ENCODE measurements around the gene SLC29A3.
"Not testable (repeated sequence)": the region's sequence is repeated elsewhere in the genome, so short reads cannot be mapped to it uniquely, and the experiment has no call there.

The SLC29A3 gene

DNA sequence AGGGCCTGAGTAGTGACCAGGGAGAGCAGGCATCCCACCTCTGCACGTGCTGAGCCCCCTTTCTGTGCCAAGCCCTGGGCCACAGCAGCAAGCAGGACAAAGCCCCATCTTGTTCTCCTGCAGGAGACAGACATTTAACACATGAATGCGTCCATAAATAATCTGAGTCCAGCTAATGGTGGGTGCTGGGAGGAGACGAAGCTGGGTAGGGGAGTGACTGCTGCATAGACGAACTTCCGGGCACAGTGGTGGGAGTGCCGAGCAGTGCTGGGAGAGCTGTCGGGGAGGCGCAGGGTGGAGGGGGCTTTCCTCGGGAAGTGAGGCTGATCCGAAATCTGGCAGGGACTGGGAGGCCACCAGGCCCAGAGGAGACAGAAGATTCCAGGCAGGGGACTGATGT, 35.2 kb upstream of the SLC29A3 start:
- DNase-seq (ENCODE audit: low read depth in 3 of 3, low spot score in 1 of 3), result no peak

DNA sequence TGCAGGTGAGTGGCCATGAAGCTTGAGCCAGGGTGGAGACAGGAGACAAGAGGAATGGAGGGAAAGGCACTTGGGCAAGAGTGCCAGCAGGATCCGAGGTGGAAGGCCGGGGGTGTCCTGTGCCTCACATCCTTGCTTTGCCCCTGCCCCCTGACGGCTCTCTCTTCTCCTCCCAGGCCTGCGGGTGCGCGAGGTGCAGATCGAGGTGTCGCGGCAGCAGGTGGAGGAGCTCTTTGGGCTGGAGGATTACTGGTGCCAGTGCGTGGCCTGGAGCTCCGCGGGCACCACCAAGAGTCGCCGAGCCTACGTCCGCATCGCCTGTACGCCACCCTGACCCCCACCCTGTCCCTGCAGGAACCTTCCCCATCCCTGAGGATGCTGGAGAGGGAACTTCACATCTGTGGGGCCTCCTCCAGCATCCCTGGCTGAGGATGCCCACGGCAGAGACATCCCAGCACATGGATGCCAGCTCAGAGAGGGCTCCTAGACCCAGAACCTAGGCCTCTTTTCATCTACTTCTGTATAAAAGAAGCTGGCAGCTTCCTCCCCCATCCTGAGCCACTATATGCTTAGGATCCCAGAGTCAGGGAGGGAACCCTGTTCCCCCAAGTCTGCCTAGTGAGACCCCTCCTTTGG, 34.4 kb upstream of the SLC29A3 start:
- no peak for DNase-seq (ENCODE audit: low read depth in 3 of 3, low spot score in 1 of 3)

DNA sequence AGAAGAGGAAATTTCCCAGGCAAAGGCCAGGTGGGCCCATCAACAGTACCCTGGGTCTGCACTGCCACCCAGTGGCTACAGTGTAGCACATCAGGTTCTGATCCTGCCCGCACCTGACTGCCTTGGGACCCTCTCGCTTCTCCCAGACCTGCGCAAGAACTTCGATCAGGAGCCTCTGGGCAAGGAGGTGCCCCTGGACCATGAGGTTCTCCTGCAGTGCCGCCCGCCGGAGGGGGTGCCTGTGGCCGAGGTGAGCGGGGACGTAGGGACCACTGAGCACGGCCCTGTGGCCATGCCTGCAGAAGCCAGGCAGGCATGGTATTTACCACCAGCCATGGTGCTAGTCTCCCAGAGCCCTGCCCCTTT, 33.9 kb upstream of the SLC29A3 start:
- DNase-seq (ENCODE audit: low read depth in 3 of 3, low spot score in 1 of 3), result peak in 1 of 3 donors; percentile 8

DNA sequence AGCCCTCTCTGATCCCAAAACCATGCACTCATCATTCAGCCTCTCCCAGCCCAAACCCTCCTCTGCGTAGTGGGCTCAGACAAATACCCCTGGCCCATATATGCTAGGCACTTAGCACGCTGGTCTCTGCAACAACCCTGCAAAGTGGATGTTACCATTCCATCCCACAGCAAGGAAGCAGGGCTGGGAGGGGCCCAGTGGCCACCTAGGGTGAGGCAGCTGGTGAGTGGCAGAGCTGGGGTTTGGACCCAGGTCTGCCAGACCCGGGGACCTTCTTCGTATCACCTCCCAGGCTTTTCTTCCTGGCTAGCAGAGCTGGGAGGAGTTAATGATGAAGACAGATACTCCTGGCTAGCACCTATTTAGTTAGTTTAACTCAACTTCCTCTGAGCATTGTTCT, 33.1 kb upstream of the SLC29A3 start:
- no peak for DNase-seq (ENCODE audit: low read depth in 3 of 3, low spot score in 1 of 3)

DNA sequence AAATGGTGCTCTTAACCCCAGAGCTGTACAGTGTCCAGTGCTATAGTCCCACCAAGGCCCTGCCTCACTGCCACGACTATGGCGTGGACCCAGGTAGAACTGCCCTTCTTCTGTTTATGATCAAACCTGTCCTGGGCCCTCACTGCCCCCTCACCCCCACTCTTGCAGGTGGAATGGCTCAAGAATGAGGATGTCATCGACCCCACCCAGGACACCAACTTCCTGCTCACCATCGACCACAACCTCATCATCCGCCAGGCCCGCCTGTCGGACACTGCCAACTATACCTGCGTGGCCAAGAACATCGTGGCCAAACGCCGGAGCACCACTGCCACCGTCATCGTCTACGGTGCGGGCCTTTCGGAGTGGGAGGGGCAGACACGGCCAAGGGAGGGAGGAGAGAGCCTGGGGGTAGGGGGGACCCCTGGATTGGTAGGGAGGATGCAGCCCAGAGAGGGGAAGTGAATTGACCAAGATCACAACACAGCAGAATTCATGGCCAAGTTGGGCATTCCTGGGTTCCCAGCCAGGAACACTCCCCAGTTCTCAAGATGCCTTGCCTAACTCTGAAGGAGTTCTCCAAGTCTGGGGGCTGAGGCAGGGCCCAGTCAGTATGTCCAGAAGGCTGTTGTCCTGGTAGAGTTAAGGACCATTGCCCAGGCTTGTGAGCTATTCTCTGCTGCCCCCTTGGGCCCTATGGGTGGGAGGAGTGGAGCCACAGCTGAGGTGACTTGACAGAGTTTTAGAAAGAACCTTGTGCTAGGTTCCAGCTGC, 32.4 kb upstream of the SLC29A3 start:
- no peak for DNase-seq (ENCODE audit: low read depth in 3 of 3, low spot score in 1 of 3)

DNA sequence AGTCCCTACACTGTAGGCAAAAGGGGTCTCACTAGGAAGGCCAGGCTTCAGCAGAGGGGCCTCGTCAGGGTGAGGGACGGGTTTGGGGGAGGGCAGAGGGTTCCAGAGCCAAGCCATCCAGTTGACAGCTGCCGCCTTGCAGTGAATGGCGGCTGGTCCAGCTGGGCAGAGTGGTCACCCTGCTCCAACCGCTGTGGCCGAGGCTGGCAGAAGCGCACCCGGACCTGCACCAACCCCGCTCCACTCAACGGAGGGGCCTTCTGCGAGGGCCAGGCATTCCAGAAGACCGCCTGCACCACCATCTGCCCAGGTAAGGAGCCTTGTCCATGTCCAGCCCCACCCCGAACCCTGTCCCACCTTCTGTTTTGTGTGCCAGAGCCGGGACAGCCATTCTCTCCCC, 31.6 kb upstream of the SLC29A3 start:
- DNase-seq (ENCODE audit: low read depth in 3 of 3, low spot score in 1 of 3), result no peak

DNA sequence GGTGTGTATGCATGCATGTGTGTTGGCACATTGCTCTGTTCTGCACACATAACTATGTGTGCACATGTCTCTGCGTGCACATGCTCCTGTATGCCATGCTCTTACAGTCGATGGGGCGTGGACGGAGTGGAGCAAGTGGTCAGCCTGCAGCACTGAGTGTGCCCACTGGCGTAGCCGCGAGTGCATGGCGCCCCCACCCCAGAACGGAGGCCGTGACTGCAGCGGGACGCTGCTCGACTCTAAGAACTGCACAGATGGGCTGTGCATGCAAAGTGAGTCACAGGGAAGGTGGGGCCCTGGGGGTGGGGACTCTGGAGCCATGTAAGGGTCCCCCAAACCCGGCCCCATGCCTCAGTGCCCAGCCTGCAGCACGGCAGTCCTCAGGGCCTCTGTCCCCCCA, 30.6 kb upstream of the SLC29A3 start:
- no peak for DNase-seq (ENCODE audit: low read depth in 3 of 3, low spot score in 1 of 3)

DNA sequence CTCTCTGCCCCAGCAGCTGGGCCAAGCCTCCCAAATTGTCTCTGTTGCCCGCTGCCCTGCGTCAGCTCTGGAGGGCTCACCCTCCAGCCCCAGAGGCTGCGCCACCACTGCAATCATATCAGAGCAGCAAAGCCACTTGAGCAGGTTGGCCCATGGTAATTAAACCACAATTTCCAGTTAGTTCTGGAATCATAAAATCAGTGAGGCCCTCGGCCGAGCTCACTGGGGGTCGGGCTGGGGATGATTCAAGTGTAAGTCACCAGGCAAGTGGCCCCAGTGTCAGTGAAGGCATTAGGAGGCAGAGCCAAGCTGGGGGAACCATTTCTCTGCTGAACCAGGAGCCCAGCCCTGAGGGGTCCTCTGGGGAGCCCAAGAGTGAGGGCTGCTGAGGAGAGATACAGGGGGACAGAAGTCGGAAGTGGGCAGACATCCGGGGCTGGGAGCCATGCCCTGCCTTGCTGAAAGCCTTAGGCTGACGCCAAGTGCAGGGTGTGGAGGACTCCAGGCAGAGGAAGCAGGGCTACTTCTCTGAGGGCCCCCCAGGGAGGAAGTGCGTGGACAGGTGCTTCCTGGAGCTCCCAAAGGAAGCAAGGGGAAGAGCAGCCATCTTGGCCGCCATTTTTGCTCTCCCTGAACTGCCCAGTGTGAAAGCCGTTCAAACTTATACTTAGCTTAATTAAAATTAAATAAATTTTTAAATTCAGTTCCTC, 29.5 kb upstream of the SLC29A3 start:
- DNase-seq (ENCODE audit: low read depth in 3 of 3, low spot score in 1 of 3), result no peak

DNA sequence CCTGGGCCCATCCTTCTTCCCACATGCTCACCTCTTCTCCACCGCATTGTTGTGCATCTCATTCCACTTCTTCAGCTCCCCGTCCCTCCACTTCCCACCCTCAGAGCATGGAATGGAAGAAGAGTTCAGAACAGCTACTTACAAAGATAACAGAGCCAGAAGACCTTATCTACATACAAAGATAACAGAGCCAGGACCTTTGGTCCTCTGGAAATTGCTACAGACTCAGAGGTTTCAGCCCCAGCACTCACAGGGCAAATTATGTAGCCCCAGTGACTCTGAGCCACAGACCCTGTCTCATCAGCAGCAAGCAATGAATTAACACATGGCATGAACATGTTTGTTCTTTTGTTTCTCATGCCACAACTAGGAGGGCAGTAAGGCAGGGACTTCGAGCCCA, 28.7 kb upstream of the SLC29A3 start:
- no peak for DNase-seq (ENCODE audit: low read depth in 3 of 3, low spot score in 1 of 3)

DNA sequence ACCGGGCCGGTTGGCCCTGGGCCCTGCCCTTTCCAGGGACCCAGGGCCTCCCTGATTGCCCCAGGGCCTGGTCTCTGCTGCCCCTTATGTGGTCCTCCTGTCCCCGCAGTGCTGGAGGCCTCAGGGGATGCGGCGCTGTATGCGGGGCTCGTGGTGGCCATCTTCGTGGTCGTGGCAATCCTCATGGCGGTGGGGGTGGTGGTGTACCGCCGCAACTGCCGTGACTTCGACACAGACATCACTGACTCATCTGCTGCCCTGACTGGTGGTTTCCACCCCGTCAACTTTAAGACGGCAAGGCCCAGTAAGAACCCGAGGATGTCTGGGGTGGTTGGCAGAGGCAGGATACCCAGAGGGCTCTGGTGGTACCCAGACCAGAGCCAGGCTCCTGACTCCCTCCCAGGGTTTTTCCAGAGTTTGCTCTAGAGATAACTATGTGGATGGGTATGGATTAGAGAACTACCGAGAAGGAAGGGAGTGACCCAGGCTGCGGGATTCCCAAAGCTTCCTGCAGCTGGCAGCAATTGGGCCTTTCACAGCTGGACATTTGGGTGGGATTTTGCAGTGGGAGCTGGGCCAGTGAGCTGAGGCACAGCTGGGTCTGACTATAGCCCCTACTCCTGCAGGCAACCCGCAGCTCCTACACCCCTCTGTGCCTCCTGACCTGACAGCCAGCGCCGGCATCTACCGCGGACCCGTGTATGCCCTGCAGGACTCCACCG, 28.1 kb upstream of the SLC29A3 start:
- no peak for DNase-seq (ENCODE audit: low read depth in 3 of 3, low spot score in 1 of 3)

DNA sequence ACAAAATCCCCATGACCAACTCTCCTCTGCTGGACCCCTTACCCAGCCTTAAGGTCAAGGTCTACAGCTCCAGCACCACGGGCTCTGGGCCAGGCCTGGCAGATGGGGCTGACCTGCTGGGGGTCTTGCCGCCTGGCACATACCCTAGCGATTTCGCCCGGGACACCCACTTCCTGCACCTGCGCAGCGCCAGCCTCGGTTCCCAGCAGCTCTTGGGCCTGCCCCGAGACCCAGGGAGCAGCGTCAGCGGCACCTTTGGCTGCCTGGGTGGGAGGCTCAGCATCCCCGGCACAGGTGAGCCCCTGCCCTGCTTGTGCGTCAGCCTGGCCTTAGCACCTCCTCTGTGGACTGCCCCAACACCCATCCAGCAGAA, 27.5 kb upstream of the SLC29A3 start:
- DNase-seq (ENCODE audit: low read depth in 3 of 3, low spot score in 1 of 3), result no peak

DNA sequence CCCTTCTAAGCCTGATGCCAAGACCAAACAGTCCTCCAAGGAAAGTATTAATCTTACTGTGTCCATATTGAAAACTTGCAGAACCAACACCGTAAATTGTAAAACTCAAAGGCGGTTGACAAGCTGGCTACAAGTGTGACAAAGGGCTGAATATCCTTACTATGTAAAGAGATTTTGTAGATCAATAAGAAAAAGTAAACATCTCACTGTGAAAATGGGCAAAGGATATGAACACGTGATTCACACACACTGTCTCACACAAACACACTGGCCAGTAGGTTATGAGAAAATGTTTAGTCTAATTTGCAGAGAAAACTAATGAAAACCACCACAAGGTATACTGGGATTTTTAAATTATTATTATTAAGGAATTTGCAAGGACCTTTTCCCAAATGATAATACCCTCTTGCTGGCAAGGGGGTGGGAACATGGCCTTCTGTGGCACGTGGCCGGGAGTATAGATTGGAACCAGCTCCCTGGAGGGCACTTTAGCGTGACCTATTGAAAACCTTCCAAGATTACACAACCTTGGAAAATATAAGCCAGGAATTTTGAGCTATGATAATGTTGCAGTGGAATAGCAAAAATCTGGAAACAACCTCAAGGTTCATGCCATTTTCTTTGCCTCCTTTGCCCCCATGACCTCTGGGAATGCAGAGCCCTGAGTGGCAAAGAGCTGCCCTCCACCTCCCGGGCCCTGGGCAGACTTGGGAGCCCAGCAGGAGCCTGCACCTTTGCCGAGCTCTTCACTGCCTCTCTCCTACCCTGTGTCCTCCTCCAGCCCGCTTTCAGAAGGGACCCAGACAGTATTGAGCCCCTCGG, 26.2 kb upstream of the SLC29A3 start:
- no peak for DNase-seq (ENCODE audit: low read depth in 3 of 3, low spot score in 1 of 3)

DNA sequence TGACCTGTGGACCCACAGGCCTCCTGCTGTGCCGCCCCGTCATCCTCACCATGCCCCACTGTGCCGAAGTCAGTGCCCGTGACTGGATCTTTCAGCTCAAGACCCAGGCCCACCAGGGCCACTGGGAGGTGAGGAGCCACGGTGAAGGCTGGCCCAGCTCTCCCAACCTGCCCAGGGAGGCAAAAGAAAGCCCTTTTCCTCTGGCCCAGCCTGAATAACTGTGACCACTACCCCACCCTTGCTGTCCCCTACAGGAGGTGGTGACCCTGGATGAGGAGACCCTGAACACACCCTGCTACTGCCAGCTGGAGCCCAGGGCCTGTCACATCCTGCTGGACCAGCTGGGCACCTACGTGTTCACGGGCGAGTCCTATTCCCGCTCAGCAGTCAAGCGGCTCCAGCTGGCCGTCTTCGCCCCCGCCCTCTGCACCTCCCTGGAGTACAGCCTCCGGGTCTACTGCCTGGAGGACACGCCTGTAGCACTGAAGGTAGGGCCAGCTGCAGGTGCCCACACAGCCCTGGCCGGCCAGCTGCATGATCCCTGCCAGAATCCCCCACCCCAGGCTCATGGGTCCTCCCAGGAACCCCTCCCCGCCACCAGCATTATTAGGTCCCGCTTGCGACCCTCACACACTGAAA, 25.5 kb upstream of the SLC29A3 start:
- DNase-seq (ENCODE audit: low read depth in 3 of 3, low spot score in 1 of 3), result no peak

DNA sequence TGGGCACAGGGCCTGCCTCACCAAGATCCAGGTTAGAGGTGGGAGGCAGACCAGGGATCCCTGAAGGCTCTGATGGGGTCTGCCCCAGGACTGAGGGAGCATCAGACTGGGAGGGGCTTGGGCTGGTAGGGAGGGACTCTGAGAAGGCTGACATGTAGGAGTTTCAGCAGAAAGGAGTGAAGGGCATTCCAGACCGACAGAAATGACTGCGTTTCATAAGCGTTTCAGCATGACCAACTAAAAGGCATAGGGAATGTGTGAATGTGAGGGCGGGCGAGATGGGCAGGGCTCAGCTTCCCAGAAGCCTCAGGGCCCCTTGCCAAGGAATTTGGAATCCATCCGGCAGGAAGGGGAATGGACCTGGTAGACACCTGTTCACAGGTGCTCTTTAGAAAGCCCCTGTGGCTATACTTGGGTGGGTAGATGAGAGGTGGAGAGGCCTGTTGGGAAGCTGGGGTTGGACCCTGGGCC, 24.9 kb upstream of the SLC29A3 start:
- DNase-seq (ENCODE audit: low read depth in 3 of 3, low spot score in 1 of 3), result no peak

DNA sequence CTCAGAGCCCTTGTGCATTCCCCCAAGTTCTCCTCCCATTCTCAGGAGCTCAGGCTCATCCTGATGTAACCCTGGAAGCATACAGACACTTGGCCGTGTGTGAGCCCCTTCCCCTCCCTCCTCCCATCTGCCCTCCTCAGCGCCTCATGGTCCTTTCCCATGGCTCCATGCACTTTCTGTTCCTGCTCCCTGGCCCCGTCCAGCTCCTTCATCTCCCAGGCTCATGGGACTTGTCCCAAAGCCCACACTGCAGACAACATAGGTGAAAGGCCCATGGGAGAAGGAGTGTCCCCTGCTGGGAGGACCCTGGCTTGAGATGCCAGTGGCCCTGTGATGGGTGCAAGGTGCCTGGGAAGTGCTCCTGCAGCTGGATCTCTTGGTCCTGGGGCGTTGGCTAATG, 24.2 kb upstream of the SLC29A3 start:
- no peak for DNase-seq (ENCODE audit: low read depth in 3 of 3, low spot score in 1 of 3)

DNA sequence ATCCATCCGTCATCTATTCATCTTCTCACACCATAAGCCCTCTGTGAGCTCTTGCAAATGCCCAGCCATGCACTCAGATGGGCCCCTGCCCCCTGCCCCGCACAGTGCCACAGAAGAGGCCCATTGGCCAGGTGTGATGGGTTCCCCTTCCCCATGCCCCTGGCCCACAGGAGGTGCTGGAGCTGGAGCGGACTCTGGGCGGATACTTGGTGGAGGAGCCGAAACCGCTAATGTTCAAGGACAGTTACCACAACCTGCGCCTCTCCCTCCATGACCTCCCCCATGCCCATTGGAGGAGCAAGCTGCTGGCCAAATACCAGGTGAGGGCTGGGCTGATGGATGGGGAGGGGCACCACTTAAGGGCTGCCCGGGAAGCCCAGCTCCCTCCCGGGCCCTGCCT, 23.4 kb upstream of the SLC29A3 start:
- DNase-seq (ENCODE audit: low read depth in 3 of 3, low spot score in 1 of 3), result no peak

DNA sequence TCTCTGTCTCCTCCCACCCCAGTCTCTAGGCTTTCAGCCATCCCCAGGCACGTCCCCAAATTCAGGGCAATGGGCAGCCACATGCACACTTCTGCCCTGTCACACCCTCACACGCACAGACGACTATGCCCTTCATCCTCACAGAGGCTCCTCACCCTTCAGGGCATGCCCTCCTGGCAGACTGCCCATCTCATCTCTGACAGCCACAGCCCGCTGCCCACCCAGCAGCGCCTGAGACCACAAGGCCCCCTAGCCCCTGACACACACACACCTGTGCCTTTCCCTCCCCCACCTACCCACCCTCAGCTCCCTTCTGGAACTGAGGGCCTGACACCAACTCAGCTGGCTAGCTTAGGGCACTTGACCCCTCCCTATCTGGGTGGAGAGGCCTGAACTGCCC, 23.0 kb upstream of the SLC29A3 start:
- no peak for DNase-seq (ENCODE audit: low read depth in 3 of 3, low spot score in 1 of 3)

DNA sequence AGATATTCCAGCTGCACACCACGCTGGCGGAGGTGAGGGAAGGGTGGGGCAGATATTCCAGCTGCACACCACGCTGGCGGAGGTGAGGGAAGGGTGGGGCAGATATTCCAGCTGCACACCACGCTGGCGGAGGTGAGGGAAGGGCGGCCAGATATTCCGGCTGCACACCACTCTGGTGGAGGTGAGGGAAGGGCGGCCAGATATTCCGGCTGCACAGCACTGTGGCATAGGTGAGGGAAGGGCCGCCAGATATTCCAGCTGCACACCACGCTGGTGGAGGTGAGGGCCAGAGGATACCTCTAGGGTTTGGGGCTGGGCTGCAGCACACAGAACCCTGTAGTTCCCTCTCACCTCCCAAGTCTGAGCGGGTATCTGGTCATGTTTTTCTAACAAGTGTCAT, 22.2 kb upstream of the SLC29A3 start:
- DNase-seq (ENCODE audit: low read depth in 3 of 3, low spot score in 1 of 3), result not testable (repeated sequence)

DNA sequence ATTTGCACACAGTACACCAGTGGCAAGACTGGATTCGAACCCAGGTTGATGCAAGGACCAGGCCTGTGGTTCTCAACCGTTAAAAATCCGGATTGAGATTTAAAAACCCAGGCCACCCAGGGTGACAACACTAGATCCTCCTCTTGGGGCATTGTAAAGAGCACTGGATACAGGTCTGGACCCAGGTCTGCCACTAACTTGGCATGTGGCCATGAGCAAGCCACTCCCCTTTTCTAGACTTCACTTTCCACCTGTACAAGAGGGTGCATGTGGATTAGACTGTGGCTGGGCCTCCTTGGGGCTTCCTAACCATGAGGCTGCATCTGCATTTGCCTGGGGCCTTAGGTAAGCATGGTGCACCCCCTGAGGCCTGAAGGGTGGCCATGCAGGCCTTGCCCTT, 21.7 kb upstream of the SLC29A3 start:
- no peak for DNase-seq (ENCODE audit: low read depth in 3 of 3, low spot score in 1 of 3)

DNA sequence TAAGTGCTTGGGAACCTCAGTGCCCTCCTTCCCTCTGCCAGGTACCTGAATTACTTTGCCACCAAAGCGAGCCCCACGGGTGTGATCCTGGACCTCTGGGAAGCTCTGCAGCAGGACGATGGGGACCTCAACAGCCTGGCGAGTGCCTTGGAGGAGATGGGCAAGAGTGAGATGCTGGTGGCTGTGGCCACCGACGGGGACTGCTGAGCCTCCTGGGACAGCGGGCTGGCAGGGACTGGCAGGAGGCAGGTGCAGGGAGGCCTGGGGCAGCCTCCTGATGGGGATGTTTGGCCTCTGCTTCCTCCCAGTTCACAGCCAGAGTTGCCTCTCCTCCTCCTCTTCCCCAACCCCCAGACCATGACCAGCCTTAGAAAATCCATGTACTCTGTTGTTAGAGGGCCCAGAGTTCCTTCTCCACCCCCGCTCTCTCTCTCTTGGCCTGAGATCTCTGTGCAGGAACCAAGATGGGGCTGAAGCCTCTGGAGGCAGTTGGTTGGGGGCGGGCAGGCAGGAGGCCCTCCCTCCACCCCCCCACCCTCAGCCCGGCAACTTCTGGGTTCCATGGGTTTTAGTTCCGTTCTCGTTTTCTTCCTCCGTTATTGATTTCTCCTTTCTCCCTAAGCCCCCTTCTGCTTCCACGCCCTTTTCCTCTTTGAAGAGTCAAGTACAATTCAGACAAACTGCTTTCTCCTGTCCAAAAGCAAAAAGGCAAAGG, 19.8 kb upstream of the SLC29A3 start:
- no peak for DNase-seq (ENCODE audit: low read depth in 3 of 3, low spot score in 1 of 3)
